T-helper 1 cell treated with Interleukin-12 subunit alpha and Interleukin-12 subunit beta and Interleukin-4 antibody, amounts not matched to agents 30 μg/mL and 1 μg/mL, for 36 hours (primary cell): ENCODE measurements around the gene PTPRN2.
A peak's percentile ranks its signal among the peaks of the same experiment; 100 is the strongest.

Experiments
- H3K27ac Mint-ChIP-seq: one replicate; pipeline ENCODE4 v1.8.0; 2021; ENCODE audit warnings: mild to moderate bottlenecking, mixed read lengths
- H3K27me3 Mint-ChIP-seq: one replicate; pipeline ENCODE4 v1.8.0; 2021; ENCODE audit warnings: low read depth, mixed read lengths
- H3K36me3 Mint-ChIP-seq: one replicate; pipeline ENCODE4 v1.8.0; 2021; ENCODE audit warnings: low read depth, mixed read lengths
- H3K4me1 Mint-ChIP-seq: one replicate; pipeline ENCODE4 v1.8.0; 2021; ENCODE audit warnings: low read depth, mixed read lengths
- H3K4me3 Mint-ChIP-seq: one replicate; pipeline ENCODE4 v1.8.0; 2021; ENCODE audit warnings: mild to moderate bottlenecking, moderate library complexity, mixed read lengths
- H3K9me3 Mint-ChIP-seq: one replicate; pipeline ENCODE4 v1.8.0; 2021; ENCODE audit warnings: mixed read lengths

Gene PTPRN2

GRCh38 chr7:157877298-157878090 lies 710.1 kb downstream of the PTPRN2 start:
- Mint-ChIP-seq H3K36me3 (peaks cover 4% of the 10 kb centered on the region), H3K4me1 (peaks cover 6% of the 10 kb centered on the region), H3K27ac (no peak overlapping the region), H3K9me3 (peaks cover 22% of the 10 kb centered on the region), H3K4me3 (no peak overlapping the region), H3K27me3 (no peaks in the 10 kb centered on the region)

- no peak overlapping the region for H3K27ac Mint-ChIP-seq
- peaks cover 8% of the 10 kb centered on the region for H3K4me1 Mint-ChIP-seq
- peaks cover 22% of the 10 kb centered on the region for H3K9me3 Mint-ChIP-seq
- H3K4me3 Mint-ChIP-seq = no peak overlapping the region
- H3K36me3 Mint-ChIP-seq = peaks cover 4% of the 10 kb centered on the region
- H3K27me3 Mint-ChIP-seq = no peaks in the 10 kb centered on the region
Observed at GRCh38 chr7:157876469-157877285, 710.9 kb downstream of the PTPRN2 start.

- Mint-ChIP-seq H3K27me3 (no peaks in the 10 kb centered on the region), H3K9me3 (peaks cover 15% of the 10 kb centered on the region), H3K4me3 (peak overlapping the region; percentile 47), H3K4me1 (peaks cover 10% of the 10 kb centered on the region), H3K36me3 (no peaks in the 10 kb centered on the region), H3K27ac (peak overlapping the region; percentile 19)
Observed at GRCh38 chr7:157875230-157876179, 712.1 kb downstream of the PTPRN2 start.

- Mint-ChIP-seq H3K36me3 (no peaks in the 10 kb centered on the region), H3K4me3 (peak overlapping the region; percentile 47), H3K9me3 (peaks cover 8% of the 10 kb centered on the region), H3K27ac (peak overlapping the region; percentile 19), H3K27me3 (no peaks in the 10 kb centered on the region), H3K4me1 (peaks cover 10% of the 10 kb centered on the region)
Observed at GRCh38 chr7:157874870-157875229, 712.8 kb downstream of the PTPRN2 start.

GRCh38 chr7:157874208-157874816 lies 713.3 kb downstream of the PTPRN2 start:
- Mint-ChIP-seq H3K4me1 (peaks cover 10% of the 10 kb centered on the region), H3K36me3 (no peaks in the 10 kb centered on the region), H3K4me3 (peak overlapping the region; percentile 47), H3K27me3 (no peaks in the 10 kb centered on the region), H3K27ac (no peak overlapping the region), H3K9me3 (peaks cover 3% of the 10 kb centered on the region)

GRCh38 chr7:157873664-157874063 lies 714.0 kb downstream of the PTPRN2 start:
- Mint-ChIP-seq H3K4me1 (peaks cover 10% of the 10 kb centered on the region), H3K9me3 (no peaks in the 10 kb centered on the region), H3K36me3 (no peaks in the 10 kb centered on the region), H3K27ac (no peak overlapping the region), H3K4me3 (no peak overlapping the region), H3K27me3 (no peaks in the 10 kb centered on the region)

GRCh38 chr7:157873181-157873580 lies 714.4 kb downstream of the PTPRN2 start:
- no peaks in the 10 kb centered on the region for H3K36me3 Mint-ChIP-seq
- peaks cover 10% of the 10 kb centered on the region for H3K4me1 Mint-ChIP-seq
- H3K4me3 Mint-ChIP-seq = no peak overlapping the region
- no peaks in the 10 kb centered on the region for H3K27me3 Mint-ChIP-seq
- H3K27ac Mint-ChIP-seq = no peak overlapping the region
- no peaks in the 10 kb centered on the region for H3K9me3 Mint-ChIP-seq

- Mint-ChIP-seq H3K27me3 (no peaks in the 10 kb centered on the region), H3K4me3 (no peak overlapping the region), H3K9me3 (no peaks in the 10 kb centered on the region), H3K4me1 (peaks cover 10% of the 10 kb centered on the region), H3K36me3 (no peaks in the 10 kb centered on the region), H3K27ac (no peak overlapping the region)
Observed at GRCh38 chr7:157872447-157872846, 715.2 kb downstream of the PTPRN2 start.

GRCh38 chr7:157871681-157872080 lies 715.9 kb downstream of the PTPRN2 start:
- Mint-ChIP-seq H3K9me3 (no peaks in the 10 kb centered on the region), H3K27me3 (no peaks in the 10 kb centered on the region), H3K4me3 (no peak overlapping the region), H3K27ac (no peak overlapping the region), H3K4me1 (peaks cover 10% of the 10 kb centered on the region), H3K36me3 (no peaks in the 10 kb centered on the region)

GRCh38 chr7:157870644-157871290 lies 716.9 kb downstream of the PTPRN2 start:
- Mint-ChIP-seq H3K27ac (no peak overlapping the region), H3K9me3 (no peaks in the 10 kb centered on the region), H3K4me3 (no peak overlapping the region), H3K27me3 (no peaks in the 10 kb centered on the region), H3K4me1 (peaks cover 10% of the 10 kb centered on the region), H3K36me3 (no peaks in the 10 kb centered on the region)

GRCh38 chr7:157869793-157870192 lies 717.8 kb downstream of the PTPRN2 start:
- H3K27ac Mint-ChIP-seq = no peak overlapping the region
- H3K36me3 Mint-ChIP-seq = no peaks in the 10 kb centered on the region
- no peaks in the 10 kb centered on the region for H3K9me3 Mint-ChIP-seq
- H3K4me1 Mint-ChIP-seq = peaks cover 6% of the 10 kb centered on the region
- H3K4me3 Mint-ChIP-seq = no peak overlapping the region
- H3K27me3 Mint-ChIP-seq = no peaks in the 10 kb centered on the region

GRCh38 chr7:157867685-157868305 lies 719.8 kb downstream of the PTPRN2 start:
- Mint-ChIP-seq H3K27ac (no peak overlapping the region), H3K27me3 (no peaks in the 10 kb centered on the region), H3K36me3 (no peaks in the 10 kb centered on the region), H3K4me1 (peaks cover 3% of the 10 kb centered on the region), H3K9me3 (no peaks in the 10 kb centered on the region), H3K4me3 (no peak overlapping the region)

- Mint-ChIP-seq H3K4me3 (no peak overlapping the region), H3K36me3 (no peaks in the 10 kb centered on the region), H3K4me1 (no peaks in the 10 kb centered on the region), H3K27me3 (no peaks in the 10 kb centered on the region), H3K9me3 (no peaks in the 10 kb centered on the region), H3K27ac (no peak overlapping the region)
Observed at GRCh38 chr7:157866336-157866924, 721.2 kb downstream of the PTPRN2 start.
